Measurements from ENCODE around the gene CAPN3.

Gene CAPN3

DNA sequence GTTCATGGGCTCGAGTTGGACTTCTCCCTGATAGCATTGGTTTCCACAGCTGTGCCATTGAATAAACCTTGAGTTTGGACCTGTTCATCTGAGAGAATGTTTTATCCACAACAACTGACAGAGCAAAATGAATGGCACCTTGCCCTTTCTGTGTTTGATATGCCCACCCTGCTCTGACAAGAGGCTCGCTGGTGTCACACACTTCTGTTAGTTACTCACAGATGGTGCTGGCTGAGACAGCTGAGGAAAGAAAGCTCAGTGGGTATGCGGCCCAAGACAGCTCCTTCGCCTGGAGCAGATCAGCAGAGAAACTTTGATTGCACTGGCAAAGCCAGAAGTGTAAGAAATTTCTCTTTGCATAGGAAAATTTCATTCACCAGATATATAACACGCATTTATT lies 2.5 kb upstream of the CAPN3 start:
- no peak for DNase-seq (ENCODE audit: low read depth, low spot score)

DNA sequence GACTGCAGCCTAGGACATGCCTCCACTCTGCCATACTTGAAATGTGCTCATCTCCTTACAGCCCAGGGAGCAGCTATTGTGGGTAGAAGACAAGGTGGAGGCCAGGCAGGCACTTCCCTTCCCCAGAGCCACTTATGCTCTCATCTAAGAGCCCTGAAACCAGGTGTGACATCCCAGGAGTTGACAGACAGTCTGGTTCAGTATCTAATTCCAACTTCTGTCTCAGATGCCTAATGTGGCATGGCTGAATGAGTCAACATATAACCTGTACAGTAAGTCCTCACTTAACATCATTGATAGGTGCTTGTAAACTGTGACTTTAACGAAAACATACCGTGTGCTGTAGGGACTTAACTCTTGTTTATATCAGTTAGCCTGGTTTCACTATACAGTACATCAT lies 1.2 kb upstream of the CAPN3 start:
- no peak for DNase-seq (ENCODE audit: low read depth, low spot score)

DNA sequence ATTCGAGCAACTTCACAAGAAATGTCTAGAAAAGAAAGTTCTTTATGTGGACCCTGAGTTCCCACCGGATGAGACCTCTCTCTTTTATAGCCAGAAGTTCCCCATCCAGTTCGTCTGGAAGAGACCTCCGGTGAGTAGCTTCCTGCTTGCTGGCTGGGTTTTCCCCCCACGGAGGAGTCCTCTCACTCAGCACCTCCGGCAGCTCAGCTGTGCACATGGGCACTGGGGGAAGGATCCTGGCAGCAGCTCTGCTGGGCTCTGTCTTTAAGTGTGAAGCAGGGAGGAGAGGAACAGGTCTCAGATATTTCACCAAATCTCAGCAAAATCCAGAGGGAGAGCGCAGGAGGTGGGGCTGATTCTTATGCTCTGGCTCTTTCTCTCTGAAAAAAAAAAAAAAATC lies 684 bp downstream of the CAPN3 start:
- no peak for DNase-seq (ENCODE audit: low read depth, low spot score)

DNA sequence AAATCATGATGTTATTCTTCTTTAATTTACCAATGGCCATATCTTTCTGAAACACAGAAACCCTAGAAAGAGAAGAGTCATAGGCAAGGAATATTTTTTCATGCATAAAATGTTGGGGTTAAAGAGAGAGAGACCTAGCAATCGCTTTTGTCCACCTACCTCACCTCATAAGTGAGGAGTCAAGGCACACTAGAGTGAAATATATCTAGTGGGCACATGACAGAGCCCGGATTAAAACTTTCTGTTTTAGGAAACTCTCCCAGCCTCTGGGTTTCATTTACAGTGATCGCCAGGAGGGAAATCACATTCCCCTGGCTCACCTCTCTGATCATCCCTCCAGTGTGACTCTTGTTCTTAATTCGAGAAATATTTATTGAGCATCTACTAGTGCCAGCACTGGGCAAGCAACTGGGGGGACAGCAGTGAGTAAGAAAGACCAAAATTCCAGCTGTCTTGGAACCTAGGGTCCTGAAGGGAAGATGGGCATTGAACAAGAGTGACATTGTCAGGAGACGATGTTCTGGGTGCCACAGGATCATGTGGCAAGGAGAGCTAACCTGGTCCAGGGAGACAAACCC lies 1.3 kb downstream of the CAPN3 start:
- DNase-seq (ENCODE audit: low read depth, low spot score): no peak

DNA sequence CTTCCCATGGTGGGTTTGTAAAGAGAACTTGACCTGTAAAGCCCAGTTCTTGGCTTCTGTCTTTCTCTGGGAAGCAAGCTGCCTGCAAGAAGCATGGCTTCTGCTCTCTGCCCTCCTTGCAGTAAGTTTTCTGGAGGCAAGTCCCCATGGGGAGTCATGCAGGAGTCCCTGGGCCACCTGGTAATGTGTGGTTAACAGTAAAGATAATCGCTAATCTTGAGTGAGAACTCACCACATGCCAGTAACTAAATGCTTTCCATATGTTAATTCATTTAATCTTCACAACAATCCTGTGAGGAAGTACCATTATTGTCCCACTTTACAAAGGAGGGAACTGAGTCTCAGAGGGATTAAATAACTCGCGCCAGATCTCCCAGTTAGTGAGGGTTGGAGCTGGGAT lies 4.2 kb downstream of the CAPN3 start:
- DNase-seq (ENCODE audit: low read depth, low spot score): no peak

DNA sequence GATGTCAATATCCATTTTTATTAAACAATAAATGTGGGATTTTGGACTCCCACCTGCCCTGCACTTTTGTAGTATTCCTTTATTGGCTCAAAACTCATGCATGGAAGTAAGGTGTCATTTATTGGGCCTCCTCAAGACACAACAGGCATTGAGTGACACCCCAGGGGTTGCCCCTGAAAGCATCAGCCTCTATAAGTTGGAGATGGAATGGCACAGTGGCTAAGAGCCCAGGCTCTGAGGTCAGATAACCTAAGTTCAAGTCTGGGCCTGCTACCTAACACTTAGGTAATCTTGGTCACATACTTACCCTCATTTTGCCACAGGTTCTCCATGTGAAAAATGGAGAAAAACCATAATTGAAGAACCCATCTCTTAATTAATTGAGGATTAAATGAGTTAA lies 4.6 kb downstream of the CAPN3 start:
- DNase-seq (ENCODE audit: low read depth, low spot score): no peak

DNA sequence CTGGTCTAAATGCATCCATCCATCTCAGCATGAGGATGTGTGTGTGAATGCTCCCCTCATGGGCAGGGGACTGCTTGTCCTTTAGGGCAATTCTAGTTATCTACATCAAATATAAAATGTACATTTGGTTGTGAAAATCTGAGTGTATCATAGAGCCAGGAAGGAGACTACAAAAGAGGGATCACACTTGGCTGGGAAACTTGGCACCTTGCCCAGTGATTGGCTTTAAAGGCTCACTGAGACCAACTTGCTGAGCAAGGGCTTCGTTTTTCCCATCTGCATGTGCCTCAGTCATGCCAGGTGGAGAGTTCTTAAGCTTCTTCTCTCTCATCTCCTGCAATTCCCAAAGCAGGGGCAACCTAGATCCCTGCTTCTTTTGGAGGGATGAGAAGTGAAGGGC lies 5.2 kb downstream of the CAPN3 start:
- no peak for DNase-seq (ENCODE audit: low read depth, low spot score)

DNA sequence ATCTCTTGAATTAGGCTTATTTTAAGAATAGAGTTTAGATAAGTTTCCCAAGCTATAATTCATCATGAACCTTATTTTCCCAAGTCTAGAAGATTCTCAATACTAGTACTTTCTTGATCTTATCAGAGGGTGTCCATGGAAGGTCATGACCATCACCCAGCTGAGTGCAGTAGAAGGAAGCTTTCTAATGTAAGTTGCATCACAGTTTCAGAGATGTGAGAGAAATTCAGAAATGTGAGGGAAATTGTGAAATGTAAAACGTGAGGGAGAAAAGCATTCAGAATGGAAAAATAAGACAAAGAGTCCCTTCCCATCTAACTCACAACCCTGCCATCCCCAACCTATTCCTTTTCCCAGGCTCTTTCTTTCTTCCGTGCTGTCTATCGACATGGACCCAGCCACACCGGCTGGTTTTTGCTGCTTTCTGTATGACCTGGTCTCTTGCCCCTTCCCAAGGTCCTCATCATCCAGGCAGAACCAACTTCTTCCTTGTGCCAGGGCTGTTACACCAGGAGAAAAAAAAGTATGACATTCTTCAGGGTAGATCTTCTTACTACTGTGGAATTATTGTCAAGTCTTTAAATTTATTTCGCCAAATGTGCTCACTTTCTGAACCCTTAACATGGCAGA lies 6.7 kb downstream of the CAPN3 start:
- no peak for DNase-seq (ENCODE audit: low read depth, low spot score)

DNA sequence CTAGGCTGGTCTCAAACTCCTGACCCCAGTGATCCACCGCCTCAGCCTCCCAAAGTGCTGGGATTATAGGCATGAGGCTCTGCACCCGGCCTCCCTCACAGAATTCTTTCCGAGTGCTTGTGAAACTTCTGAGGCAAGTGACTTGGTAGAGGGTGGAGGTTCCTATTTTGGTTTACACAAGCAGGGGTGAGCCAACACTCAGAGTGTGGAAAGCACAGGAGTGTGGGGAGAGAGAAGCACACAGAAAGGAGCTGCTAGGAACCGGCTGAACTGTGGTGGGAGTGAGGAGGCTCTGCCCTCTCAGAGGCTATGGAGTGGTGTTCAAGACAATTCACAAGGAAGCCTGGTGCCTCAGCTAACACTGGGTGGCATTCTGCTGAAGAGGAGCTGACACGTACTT lies 7.7 kb downstream of the CAPN3 start:
- no peak for DNase-seq (ENCODE audit: low read depth, low spot score)

DNA sequence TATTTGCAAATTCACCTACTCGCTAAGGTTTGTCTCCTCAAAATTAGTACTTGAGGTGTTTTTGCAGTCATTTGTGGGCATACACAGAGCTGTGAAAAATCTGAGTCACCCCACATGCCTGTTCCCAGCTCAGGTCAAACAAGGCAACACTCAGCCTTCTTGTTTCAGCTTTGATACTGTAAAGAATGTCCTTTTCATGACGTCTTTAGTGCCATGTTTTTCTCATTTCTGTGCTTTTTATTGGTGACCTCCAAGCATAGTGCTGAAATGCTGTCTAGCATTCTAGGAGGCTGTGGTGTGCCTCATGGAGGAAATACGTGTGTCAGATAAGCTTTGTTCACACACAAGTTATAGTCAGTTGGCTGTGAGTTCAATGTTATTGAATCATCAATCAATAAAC lies 8.8 kb downstream of the CAPN3 start:
- DNase-seq (ENCODE audit: low read depth, low spot score): no peak

DNA sequence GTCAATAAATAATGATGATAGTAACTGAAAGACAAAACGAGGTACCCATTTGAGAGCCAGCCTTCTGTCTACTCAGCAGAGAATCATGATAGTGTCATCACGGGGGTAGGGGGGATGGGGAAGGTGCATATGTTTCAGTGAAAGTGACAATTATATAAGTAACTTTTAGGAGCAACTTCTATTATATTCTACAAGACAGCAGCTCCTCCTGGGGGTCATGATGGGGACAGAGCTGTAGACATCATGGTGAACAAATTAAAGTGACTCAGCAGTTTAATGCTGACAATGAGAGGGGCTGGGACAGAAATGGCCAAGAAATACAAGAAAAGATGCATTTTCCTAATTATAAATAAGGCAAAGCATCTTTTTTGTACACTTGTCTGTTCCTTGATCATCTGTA lies 11.8 kb downstream of the CAPN3 start:
- no peak for DNase-seq (ENCODE audit: low read depth, low spot score)

DNA sequence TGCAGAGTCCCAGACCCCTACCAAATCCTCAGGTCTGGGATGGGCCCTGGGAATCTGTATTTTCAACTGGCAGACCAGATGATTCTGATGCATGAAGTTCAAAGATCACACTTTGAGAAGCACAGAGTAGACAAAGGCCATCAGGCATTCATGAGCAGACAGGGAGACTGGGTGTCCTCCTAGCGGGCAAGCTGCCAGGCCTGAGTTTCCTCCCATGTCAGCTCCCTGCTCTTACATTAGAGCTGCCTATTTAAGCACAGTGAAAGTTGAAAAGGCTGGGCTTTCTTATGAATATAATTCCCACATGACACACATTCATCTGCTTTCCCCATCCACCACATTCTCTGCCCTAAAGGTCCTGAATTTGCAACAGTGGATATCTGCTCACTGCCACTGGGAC lies 14.0 kb downstream of the CAPN3 start:
- DNase-seq (ENCODE audit: low read depth, low spot score): no peak

DNA sequence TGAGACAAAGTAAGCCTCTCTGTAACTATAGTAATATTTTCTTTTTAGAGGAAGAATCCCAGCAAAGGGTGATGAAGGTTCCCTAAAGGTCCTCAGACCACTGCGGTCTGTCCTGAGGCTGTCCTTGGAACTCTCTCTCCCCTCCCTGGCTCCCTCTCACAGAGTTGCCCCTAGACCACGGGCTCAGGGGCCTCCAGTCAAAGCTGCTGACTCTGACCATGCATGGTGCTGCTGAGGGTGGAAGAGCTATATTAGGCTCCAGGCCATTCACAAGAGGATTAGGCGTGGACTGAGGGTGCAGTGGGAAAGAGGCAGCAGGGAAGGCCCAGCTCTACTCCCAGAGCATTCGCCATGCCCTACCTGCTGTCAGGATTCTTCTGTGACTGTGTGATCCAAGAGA lies 14.6 kb downstream of the CAPN3 start:
- DNase-seq (ENCODE audit: low read depth, low spot score): no peak

DNA sequence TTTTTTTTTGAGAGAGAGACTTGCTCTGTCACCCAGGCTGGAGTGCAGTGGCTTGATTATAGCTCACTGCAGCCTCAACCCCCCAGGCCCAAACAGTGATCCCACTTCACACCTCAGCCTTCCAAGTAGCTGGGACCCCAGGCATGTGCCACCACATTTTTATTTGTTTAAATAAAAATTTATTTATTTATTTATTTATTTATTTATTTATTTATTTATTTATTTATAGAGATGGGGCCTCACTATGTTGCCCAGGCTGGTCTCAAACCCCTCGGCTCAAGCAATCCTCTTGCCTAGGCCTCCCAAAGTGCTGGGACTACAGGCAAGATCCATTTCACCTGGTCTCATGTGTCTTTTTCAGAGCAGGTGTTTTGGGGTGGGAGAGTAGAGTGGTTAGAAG lies 15.5 kb downstream of the CAPN3 start:
- DNase-seq (ENCODE audit: low read depth, low spot score): no peak

DNA sequence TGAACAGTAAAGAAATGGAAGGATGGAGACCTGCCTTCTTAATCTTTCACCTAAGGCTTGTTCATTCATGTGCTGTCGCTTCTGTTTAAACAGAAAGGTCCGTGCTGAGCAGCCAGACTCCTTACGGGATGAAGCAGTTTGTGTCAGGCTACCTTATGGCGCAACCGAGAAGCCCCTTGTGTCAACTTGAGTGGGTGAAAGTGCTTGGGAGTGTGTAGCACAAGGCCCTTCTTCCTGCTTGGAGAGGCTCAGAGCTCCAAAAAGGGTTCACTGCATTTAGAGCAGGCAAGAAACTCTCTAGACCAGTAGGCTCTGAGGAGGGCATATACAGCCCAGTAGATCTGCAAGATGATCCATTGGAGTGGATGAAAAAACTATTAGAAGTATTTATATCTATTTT lies 16.0 kb downstream of the CAPN3 start:
- DNase-seq (ENCODE audit: low read depth, low spot score): no peak

DNA sequence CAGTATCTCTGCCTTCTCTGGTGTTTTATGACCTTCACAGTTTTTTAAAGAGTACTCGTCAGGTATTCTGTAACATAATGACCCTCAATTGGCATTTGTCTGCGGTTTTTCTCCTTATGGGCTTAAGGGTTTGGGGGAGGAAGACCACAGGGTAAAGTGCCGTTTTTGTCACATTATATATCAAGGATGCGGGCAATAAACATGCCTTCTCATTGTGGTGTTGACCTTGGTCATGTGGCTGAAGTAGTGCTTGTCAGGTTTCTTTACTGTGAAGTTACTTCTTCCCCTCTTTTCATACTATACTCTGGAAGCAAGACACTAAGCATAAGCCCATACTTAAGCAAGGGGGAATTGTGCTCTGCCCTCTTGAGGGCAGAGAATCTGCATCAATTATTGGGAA lies 16.6 kb downstream of the CAPN3 start:
- DNase-seq (ENCODE audit: low read depth, low spot score): no peak

DNA sequence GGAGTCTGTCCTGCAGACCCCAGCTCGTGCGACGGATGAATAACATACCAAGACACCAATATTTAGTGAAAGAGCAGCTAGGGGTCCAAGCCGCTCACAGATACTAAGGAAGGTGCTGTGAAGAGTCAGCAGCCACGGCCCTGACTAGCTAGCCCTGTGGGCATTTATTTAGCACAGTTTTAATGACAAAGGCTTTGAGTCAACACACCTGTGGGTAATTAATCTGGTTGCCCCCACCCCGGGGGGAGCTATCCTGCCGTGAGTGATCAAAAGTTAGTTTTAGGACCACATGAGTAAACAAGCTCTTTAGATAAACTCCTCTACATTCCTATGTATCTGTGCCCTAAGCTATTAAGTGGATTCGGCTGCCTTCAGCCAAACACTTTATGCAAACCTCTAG lies 18.7 kb downstream of the CAPN3 start:
- no peak for DNase-seq (ENCODE audit: low read depth, low spot score)

DNA sequence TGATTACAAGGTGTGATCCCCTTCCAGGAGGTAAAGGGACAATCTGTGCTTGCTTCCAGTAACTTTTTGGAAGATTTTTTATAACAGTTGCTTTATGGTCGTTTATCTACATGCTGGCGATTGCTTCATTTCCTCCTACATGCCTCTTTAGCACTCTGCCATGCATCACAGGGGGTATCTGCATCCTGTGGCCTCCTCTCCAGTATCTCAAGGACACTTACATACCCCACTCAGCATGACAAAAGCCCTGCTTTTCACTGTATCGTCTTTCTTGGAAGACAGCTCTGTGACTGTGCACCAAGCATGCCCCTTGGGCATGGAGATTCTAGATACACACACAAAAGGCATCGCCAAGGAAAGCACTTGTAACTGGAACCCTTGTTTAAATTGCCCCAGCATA lies 25.3 kb downstream of the CAPN3 start:
- no peak for DNase-seq (ENCODE audit: low read depth, low spot score)

DNA sequence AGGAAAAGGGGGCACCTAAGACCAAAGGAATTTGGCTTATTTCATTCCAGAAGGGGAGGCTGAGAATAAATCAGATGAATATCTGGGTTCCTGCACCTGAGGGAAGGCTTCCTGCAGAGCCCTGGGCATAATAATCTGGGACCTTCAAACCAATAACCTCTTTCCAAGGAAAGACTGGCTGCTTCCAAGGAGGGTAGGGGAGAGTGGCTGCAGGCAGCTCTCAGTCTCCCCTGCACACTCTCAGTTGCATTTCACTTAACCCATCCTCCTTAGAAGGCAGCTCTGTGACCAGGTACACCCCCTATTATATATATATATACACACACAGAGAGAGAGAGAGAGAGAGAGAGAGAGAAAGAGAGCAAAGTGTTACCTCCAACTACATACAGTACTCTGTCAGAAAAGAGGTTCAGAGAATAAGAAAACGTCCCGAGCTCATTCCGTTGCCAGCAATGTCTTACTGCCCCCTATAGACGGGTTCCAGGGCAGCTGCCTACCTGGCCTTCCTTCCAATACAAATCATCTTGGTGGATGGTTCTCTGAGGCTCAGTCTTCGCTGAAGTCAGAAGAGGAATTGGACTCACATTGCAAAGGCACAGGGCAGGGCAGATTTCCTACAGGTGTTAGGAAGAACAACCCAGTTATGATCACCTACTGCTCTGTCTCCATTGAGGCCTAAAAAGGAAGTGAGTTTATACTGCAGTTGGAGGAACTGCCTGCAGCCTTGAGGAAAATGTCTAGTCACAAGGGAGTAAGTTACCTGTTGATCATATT lies 26.1 kb downstream of the CAPN3 start:
- no peak for DNase-seq (ENCODE audit: low read depth, low spot score)

DNA sequence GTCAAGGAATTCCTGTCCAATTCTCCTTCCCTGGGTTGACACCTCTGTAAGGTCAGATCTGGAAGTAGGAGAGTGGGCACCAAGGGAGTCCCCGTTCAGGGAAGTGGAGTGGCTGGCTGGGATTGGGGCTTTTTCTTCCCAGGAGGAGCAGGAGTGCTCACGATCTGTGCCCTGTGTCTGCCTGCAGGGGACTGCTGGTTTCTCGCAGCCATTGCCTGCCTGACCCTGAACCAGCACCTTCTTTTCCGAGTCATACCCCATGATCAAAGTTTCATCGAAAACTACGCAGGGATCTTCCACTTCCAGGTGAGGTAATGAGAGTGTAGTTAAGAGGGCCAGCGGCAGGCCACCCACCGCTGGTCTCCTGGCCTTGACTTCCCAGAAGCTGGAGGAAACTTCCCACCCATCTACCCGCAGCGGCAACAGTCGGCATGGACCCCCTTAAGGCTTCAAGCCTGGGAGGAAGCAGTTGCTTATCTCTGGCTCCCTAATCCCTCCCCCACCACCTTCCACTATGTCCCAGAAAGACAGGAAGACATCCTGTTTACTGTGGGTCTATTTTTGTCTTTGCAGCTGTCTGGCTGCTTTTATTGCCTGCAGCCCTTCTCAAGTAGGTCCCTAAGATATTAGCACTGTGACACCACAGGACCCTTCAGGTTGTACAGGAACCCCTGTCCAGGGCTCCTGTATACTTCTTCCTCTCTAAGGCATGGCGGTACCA lies 26.8 kb downstream of the CAPN3 start:
- DNase-seq (ENCODE audit: low read depth, low spot score): no peak

DNA sequence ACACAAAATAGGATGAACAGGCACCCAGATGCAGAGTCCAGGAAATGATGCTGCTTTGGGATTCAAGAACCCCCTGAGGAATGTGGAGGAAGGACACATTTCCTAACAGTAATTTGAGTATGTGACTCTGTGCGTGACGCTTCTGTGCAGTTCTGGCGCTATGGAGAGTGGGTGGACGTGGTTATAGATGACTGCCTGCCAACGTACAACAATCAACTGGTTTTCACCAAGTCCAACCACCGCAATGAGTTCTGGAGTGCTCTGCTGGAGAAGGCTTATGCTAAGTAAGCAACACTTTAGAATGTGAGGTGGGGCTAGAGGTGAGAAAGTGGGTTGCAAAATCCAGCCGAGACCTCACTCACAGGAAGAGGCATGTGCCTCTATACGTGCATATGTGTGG lies 28.3 kb downstream of the CAPN3 start:
- DNase-seq (ENCODE audit: low read depth, low spot score): no peak

DNA sequence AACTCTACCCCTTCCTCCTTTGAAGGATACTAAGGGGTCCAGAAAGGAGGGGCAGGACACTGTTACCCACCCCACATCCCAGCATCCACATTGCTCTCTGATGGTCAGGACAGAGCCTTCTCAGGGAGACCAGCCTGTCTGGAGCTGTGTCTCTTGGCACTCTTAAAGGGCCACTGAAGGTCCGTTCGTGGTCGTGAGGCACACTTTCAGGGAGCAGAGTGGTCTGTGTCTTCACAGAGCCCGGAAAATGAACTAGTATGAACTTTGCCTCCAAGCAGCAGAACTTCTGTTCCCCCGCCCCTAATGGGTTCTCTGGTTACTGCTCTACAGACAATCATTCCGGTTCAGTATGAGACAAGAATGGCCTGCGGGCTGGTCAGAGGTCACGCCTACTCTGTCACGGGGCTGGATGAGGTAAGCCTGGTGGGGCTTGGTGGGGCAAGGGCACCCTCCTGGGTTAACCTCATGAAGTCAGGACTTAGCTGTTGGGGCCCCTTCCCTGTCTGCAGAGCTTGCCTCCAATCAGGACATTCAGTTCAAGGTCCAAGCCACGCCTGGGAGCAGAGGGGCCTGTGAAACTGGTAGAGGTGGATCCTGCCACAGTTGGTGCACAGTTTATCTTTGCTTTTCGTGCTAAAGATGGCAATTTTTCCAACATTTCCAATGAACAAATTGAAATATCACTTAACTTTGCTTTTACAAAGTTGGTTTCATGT lies 33.2 kb downstream of the CAPN3 start:
- no peak for DNase-seq (ENCODE audit: low read depth, low spot score)
